D721Med (cell line): ENCODE results near the gene IL1R1.

ENCODE experiments used
- DNase-seq: peaks from one replicate; pipeline ENCODE4 v3.0.0; 2011; ENCODE audit warnings: low spot score; ENCODE audit not compliant: insufficient read length
- FAIRE-seq: peaks from 2 replicates; lab custom pipeline; 2011; peaks lifted over from hg19 to GRCh38; lab: Jason Lieb, UNC
- CTCF ChIP-seq: IDR thresholded peaks from 2 replicates; pipeline ENCODE4 v1.5.1; 2012; ENCODE audit warnings: mild to moderate bottlenecking, control low read depth; ENCODE audit not compliant: insufficient read depth; ENCODE audit errors: missing control alignments

Gene IL1R1

GRCh38 chr2:102158011-102158755 lies 15.6 kb downstream of the IL1R1 start:
- FAIRE-seq, result no peak

GRCh38 chr2:102159295-102159694 lies 16.7 kb downstream of the IL1R1 start:
- no peak for DNase-seq
- FAIRE-seq, result no peak
- no peak for TF ChIP-seq CTCF

More at GRCh38 chr2:102158011-102158755, 15.6 kb downstream of the IL1R1 start:
- no peak for TF ChIP-seq CTCF
- no peak for DNase-seq

GRCh38 chr2:102166189-102166845 lies 23.8 kb downstream of the IL1R1 start:
- no peak for FAIRE-seq
- no peak for DNase-seq
- TF ChIP-seq CTCF, result no peak

GRCh38 chr2:102168026-102168771 lies 25.7 kb downstream of the IL1R1 start:
- no peak for FAIRE-seq
- TF ChIP-seq CTCF, result no peak

GRCh38 chr2:102171946-102172345 lies 29.4 kb downstream of the IL1R1 start:
- no peak for FAIRE-seq
- no peak for DNase-seq
- TF ChIP-seq CTCF, result no peak

More at GRCh38 chr2:102168026-102168771, 25.7 kb downstream of the IL1R1 start:
- DNase-seq, result no peak

- no peak for DNase-seq
- TF ChIP-seq CTCF, result no peak
- no peak for FAIRE-seq
These were observed 30.2 kb downstream of the IL1R1 start for GRCh38 chr2:102172745-102173144.
